ENCODE measurements around the gene RALGPS1.
A peak's percentile ranks its signal among the peaks of the same experiment; 100 is the strongest.

Gene RALGPS1

GRCh38 chr9:127059765-127060361 is 145.3 kb downstream of the RALGPS1 start:
- Mint-ChIP-seq H3K4me3 (no peak overlapping the region), H3K27me3 (no peaks in the 10 kb centered on the region), H3K4me1 (peaks cover 14% of the 10 kb centered on the region), H3K27ac (ENCODE audit: low read depth) (peak overlapping the region; percentile 56), H3K9me3 (no peaks in the 10 kb centered on the region), H3K36me3 (ENCODE audit: insufficient read depth) (no peaks in the 10 kb centered on the region)
- DNase-seq (ENCODE audit: low spot score in 2 of 2) (no peak), ATAC-seq (replicated peaks; ENCODE audit: extremely low read depth, poor library complexity, severe bottlenecking) (no peak)

DNA sequence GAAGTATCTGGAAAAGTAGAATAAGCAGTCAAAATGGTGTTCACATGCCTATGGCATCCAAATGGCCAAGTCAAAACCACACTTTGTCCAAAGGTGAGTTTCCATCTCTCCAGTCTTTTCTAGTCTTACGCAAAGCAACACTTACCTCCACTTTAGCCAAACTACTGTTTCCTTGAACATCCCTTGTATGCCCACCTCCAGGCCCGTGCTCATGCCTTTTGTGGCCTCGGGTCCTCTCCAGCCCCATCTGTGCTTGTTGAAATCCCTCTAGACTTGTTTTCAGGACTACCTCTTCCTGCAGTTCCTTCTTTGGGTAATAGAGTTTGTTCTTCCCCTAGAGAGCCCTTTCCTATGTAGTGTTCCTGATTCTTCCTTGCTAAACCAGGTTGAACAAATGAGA is 146.8 kb downstream of the RALGPS1 start:
- Mint-ChIP-seq H3K4me1 (peaks cover 14% of the 10 kb centered on the region), H3K27ac (ENCODE audit: low read depth) (no peak overlapping the region), H3K36me3 (ENCODE audit: insufficient read depth) (no peaks in the 10 kb centered on the region), H3K9me3 (no peaks in the 10 kb centered on the region), H3K27me3 (no peaks in the 10 kb centered on the region), H3K4me3 (no peak overlapping the region)
- DNase-seq (ENCODE audit: low spot score in 2 of 2) (no peak), ATAC-seq (replicated peaks; ENCODE audit: extremely low read depth, poor library complexity, severe bottlenecking) (no peak)

DNA sequence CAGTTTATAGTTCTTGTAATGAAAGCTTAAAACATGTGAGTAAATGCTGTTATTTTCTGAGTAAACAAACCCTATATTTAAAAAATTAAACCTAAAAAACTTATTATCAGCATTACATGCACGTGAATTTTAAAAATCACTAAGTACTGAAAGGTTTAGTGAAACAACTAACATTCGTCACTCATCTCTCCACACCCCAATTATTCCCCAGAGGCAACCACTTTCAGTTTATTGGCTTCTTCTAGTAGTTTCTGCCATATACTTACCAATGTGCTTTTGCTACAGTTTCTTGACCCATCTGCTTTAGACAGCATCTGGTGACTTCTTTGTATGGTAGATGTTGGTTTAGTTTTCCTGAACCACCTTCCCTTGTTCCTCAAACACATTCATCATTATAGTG is 149.8 kb downstream of the RALGPS1 start:
- Mint-ChIP-seq H3K4me1 (peaks cover 5% of the 10 kb centered on the region), H3K4me3 (no peak overlapping the region), H3K36me3 (ENCODE audit: insufficient read depth) (no peaks in the 10 kb centered on the region), H3K27me3 (no peaks in the 10 kb centered on the region), H3K27ac (ENCODE audit: low read depth) (no peak overlapping the region), H3K9me3 (no peaks in the 10 kb centered on the region)
- DNase-seq (ENCODE audit: low spot score in 2 of 2) (no peak), ATAC-seq (replicated peaks; ENCODE audit: extremely low read depth, poor library complexity, severe bottlenecking) (no peak)

- Mint-ChIP-seq H3K27me3 (no peaks in the 10 kb centered on the region), H3K9me3 (no peaks in the 10 kb centered on the region), H3K4me1 (no peaks in the 10 kb centered on the region), H3K27ac (ENCODE audit: low read depth) (peak overlapping the region; percentile 4), H3K4me3 (no peak overlapping the region), H3K36me3 (ENCODE audit: insufficient read depth) (no peaks in the 10 kb centered on the region)
- DNase-seq (ENCODE audit: low spot score in 2 of 2) (no peak), ATAC-seq (replicated peaks; ENCODE audit: extremely low read depth, poor library complexity, severe bottlenecking) (no peak)
These were observed 151.0 kb downstream of the RALGPS1 start for GRCh38 chr9:127065592-127065991.

DNA sequence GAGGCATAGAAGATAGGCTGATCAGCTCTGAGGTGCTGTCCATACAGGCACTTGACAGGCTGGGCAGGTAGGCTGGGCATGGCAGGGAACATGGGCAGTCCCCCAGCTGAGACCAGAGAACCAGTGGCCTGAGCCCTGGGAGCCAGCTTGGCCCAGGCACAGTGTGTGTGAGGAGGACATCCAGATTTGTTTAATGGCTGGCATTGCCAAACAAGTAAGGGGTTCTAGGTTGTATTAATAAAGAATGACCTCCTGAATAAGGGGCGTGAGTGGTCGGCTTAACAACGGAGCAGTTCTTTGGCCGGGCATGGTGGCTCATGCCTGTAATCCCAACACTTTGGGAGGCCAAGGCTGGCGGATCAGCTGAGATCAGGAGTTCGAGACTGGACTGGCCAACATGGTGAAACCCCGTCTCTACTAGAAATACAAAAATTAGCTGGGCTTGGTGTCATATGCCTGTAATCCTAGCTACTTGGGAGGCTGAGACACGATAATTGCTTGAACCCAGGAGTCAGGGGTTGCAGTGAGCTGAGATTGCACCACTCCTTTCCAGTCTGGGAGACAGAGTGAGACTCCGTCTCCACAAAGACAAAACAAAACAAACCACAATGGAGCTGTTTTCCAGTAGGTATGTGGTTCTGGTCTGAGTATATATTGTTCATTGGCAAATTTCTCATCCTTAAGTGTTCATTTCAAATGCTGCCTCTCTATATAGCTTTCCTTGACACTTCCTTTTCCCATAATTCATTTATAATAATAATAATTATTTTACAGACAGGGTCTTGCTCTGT is 151.7 kb downstream of the RALGPS1 start:
- no peak for DNase-seq (ENCODE audit: low spot score in 2 of 2)
- Mint-ChIP-seq H3K4me1 (no peaks in the 10 kb centered on the region), H3K36me3 (ENCODE audit: insufficient read depth) (no peaks in the 10 kb centered on the region), H3K27ac (ENCODE audit: low read depth) (peak overlapping the region; percentile 4), H3K27me3 (no peaks in the 10 kb centered on the region), H3K4me3 (no peak overlapping the region), H3K9me3 (no peaks in the 10 kb centered on the region)
- ATAC-seq (replicated peaks; ENCODE audit: extremely low read depth, poor library complexity, severe bottlenecking): no peak

DNA sequence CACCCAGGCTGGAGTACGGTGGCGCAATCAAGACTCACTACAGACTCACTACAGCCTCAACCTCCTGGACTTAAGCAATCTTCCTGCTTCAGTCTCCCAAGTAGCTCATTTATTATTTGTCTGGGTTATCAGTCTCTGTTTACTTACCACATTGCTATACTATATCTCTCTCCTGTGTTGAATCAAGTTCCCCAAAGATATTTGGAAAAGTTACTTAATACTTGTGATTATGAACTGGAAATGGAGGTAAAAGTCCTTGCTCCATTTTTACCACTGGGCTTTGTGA is 152.2 kb downstream of the RALGPS1 start:
- H3K36me3 Mint-ChIP-seq (ENCODE audit: insufficient read depth): no peaks in the 10 kb centered on the region
- peaks cover 3% of the 10 kb centered on the region for H3K9me3 Mint-ChIP-seq
- no peak overlapping the region for H3K27ac Mint-ChIP-seq (ENCODE audit: low read depth)
- DNase-seq (ENCODE audit: low spot score in 2 of 2): no peak
- no peak for ATAC-seq (replicated peaks; ENCODE audit: extremely low read depth, poor library complexity, severe bottlenecking)
- no peaks in the 10 kb centered on the region for H3K4me1 Mint-ChIP-seq
- H3K27me3 Mint-ChIP-seq: no peaks in the 10 kb centered on the region
- H3K4me3 Mint-ChIP-seq: no peak overlapping the region

- Mint-ChIP-seq H3K4me1 (no peaks in the 10 kb centered on the region), H3K4me3 (no peak overlapping the region), H3K27ac (ENCODE audit: low read depth) (no peak overlapping the region), H3K9me3 (peaks cover 6% of the 10 kb centered on the region), H3K36me3 (ENCODE audit: insufficient read depth) (peaks cover 4% of the 10 kb centered on the region), H3K27me3 (no peaks in the 10 kb centered on the region)
- ATAC-seq (replicated peaks; ENCODE audit: extremely low read depth, poor library complexity, severe bottlenecking) (no peak), DNase-seq (ENCODE audit: low spot score in 2 of 2) (no peak)
These were observed 153.1 kb downstream of the RALGPS1 start for GRCh38 chr9:127067603-127068220.

DNA sequence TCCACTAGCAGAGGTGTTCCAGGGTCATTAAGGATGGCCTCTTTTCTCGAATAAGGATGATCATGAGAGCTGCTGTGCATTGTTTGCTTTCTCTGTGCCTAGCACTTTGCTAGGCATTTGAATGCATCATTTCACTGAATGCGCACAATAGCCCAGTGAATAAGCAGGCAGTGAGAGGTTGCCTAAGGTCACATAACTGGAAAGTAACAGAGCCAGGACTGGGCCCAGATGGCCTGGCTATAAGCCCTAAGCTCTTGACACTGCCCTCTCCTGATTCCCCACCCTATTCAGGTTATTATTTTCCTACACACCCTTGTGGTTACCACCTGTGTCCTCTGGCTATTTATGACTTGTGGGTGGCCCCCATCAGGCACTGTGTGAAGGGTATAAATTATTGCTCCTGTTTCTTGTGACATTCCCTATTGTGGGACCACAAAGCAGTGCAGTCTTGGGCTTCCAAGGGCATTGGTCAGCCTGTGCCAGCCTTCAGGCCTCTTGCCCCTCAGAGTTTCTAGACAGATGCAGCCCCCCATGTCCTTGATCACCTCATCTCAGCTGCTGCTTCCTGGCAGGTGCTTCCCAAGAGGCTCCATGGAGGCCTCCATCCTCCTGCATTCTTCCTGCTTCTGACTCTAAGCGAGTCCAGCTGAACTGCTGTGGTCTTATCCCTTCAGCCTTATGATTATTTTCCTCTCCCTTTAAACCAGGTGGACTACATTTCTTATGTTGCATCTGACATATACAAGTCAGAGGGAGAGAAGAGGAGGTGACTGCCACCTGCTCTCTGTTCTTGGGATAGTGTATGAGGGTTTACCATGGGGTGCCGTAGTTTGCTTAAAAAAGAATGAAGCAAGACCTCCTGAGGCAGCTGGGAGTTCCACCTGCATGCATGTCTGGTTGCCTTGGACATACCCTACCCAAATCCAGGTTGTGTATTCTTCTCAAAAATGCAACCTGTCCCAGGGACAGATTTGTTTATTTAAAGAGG is 160.3 kb downstream of the RALGPS1 start:
- Mint-ChIP-seq H3K27ac (ENCODE audit: low read depth) (no peak overlapping the region), H3K4me3 (no peak overlapping the region), H3K36me3 (ENCODE audit: insufficient read depth) (peaks cover 7% of the 10 kb centered on the region)

GRCh38 chr9:127075624-127076372 is 161.2 kb downstream of the RALGPS1 start:
- Mint-ChIP-seq H3K4me1 (no peaks in the 10 kb centered on the region), H3K4me3 (no peak overlapping the region), H3K27me3 (no peaks in the 10 kb centered on the region), H3K36me3 (ENCODE audit: insufficient read depth) (peaks cover 7% of the 10 kb centered on the region), H3K27ac (ENCODE audit: low read depth) (no peak overlapping the region), H3K9me3 (peaks cover 6% of the 10 kb centered on the region)
- DNase-seq (ENCODE audit: low spot score in 2 of 2) (no peak), ATAC-seq (replicated peaks; ENCODE audit: extremely low read depth, poor library complexity, severe bottlenecking) (no peak)

More for the DNA sequence above, 160.3 kb downstream of the RALGPS1 start:
- H3K4me1 Mint-ChIP-seq: no peaks in the 10 kb centered on the region
- H3K27me3 Mint-ChIP-seq: no peaks in the 10 kb centered on the region
- no peak for DNase-seq (ENCODE audit: low spot score in 2 of 2)
- no peak for ATAC-seq (replicated peaks; ENCODE audit: extremely low read depth, poor library complexity, severe bottlenecking)
- H3K9me3 Mint-ChIP-seq: peaks cover 6% of the 10 kb centered on the region

DNA sequence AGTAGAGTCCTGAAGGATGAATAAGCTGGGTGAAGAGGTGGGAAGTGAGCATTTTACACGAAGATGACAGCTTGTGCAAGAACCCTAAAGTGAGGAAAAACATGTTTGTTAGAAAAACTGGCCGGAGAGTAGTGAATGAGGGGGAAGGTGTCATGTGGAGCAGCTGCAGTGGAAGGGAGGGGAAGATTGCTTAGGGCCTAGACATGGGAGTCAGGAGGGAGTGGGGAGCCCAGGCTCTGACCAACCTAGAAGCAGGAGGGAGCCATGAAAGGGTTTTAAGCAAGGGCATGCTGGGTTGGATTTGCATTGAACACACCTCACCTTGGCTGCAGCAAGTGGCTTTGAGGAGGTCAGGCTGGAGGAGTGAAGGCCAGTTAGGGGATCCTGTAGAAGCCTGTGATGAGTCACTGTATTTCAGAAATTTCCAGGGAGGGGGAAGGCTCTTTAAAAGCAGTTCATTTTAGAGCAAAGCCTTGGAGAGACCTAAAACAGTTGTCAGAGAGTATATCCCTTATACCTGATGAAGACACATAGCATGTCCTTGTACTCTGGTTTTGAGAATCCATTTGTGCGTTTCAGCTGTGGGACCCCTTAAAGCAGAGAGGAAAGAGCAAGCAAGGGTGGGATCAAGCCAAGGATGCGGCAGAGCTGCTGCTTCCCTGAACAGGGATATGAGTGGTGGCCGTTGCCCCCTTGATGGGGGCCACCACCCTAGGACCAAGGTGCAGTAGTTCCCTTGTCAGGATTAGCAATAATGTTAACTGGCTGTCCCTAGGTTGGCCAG is 162.5 kb downstream of the RALGPS1 start:
- Mint-ChIP-seq H3K36me3 (ENCODE audit: insufficient read depth) (peaks cover 8% of the 10 kb centered on the region), H3K27me3 (no peaks in the 10 kb centered on the region), H3K9me3 (peaks cover 1% of the 10 kb centered on the region), H3K4me1 (no peaks in the 10 kb centered on the region), H3K27ac (ENCODE audit: low read depth) (no peak overlapping the region), H3K4me3 (no peak overlapping the region)
- DNase-seq (ENCODE audit: low spot score in 2 of 2): no peak
- no peak for ATAC-seq (replicated peaks; ENCODE audit: extremely low read depth, poor library complexity, severe bottlenecking)

- Mint-ChIP-seq H3K4me3 (no peak overlapping the region), H3K27ac (ENCODE audit: low read depth) (no peak overlapping the region), H3K4me1 (no peaks in the 10 kb centered on the region), H3K36me3 (ENCODE audit: insufficient read depth) (peaks cover 6% of the 10 kb centered on the region), H3K27me3 (no peaks in the 10 kb centered on the region), H3K9me3 (no peaks in the 10 kb centered on the region)
- ATAC-seq (replicated peaks; ENCODE audit: extremely low read depth, poor library complexity, severe bottlenecking) (no peak), DNase-seq (ENCODE audit: low spot score in 2 of 2) (no peak)
These were observed 163.0 kb downstream of the RALGPS1 start for GRCh38 chr9:127077644-127077946.

Data from central memory CD8-positive, alpha-beta T cell (primary cell).